Measurements from ENCODE around the gene TAOK3.

The TAOK3 gene

DNA sequence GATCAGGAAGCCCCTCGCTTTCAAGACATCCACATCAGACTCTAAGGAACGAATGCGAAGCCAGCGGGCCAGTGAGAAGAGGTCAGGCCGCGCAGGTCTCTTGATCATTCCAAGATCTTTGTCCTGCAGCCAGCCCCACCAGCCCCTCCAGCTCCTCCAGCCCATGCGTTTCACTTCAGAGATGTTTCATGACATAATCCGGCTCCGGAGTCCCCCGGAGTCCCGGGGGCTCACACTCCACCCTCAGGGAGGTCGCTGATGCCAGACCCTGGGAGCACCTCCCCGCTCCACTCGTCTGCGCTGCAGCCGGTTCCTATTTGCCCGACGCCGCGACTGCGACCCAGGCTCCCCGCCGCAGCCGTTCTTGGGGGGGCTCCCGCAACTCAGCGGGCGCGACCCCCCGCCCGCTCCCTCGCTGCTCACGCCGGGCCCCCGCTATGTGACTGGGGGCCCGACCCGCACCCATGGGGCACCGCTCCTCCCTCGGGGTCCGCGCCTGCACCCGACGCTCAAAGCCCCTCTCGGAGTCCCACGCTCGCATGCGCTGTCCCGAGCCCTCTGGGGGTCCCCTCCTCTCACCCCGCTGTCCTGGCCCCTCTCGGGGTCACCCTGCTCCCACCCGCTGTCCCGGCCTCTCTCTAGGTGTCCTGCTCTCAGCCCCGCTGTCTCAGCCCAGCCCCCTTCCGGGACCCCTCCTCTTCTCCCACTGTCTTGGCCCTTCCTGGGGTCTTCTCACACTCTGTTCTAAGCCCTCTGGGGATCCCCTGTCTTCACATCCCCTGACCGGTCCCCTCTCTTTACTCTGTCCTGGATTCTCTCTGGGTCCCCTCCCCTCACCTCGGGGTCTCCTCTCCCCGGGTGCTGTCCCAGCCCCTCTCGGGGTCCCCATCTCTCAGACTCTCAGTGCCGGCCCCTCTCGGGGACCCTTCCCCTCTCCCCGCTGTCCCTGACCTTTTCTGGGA lies 1.1 kb downstream of the TAOK3 start:
- DNase-seq (ENCODE audit: insufficient read length, low spot score) (no peak), FAIRE-seq (no peak)
- TF ChIP-seq, protein P1, sequence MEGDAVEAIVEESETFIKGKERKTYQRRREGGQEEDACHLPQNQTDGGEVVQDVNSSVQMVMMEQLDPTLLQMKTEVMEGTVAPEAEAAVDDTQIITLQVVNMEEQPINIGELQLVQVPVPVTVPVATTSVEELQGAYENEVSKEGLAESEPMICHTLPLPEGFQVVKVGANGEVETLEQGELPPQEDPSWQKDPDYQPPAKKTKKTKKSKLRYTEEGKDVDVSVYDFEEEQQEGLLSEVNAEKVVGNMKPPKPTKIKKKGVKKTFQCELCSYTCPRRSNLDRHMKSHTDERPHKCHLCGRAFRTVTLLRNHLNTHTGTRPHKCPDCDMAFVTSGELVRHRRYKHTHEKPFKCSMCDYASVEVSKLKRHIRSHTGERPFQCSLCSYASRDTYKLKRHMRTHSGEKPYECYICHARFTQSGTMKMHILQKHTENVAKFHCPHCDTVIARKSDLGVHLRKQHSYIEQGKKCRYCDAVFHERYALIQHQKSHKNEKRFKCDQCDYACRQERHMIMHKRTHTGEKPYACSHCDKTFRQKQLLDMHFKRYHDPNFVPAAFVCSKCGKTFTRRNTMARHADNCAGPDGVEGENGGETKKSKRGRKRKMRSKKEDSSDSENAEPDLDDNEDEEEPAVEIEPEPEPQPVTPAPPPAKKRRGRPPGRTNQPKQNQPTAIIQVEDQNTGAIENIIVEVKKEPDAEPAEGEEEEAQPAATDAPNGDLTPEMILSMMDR (IDR thresholded peaks at IDR 0.05; ENCODE audit: insufficient read depth, missing control alignments), result no peak

DNA sequence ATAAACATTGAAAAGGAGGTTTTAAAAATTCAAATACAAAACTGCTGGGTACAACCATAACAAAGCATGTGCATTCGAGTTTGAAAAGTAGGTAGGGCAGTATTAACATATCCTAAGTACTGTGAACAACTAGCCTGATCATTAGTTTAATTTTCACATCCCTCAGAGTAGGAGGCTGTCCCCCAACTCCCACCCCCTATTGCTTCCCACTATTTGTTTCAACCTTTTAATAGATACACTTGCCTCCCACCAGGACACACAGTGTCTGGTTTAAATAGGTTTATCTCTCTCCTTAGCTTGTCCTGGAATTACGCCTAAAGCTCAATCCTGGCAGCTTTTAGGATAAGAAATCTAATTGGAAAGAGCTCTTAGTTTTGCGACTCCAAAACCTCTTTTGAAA lies 2.1 kb downstream of the TAOK3 start:
- TF ChIP-seq, protein P1 (IDR thresholded peaks at IDR 0.05; ENCODE audit: insufficient read depth, missing control alignments), result no peak
- FAIRE-seq (no peak), DNase-seq (ENCODE audit: insufficient read length, low spot score) (no peak)

DNA sequence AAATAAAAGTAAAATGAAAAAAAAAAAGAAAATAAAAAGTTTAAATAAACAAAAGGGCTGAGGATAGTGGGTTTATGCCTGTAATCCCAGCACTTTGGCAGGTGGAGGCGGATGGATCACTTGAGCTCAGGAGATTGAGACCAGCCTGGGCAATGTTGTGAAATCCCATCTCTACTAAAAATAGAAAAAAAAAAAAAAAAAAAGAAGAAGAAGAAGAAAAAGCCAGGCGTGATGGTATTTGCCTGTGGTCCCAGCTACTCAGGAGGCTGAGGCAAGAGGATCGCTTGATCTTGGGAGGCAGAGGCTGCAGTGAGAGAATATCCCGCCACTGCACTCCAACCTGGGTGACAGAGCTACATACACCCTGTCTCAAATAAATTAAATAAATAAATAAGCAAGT lies 3.9 kb downstream of the TAOK3 start:
- TF ChIP-seq, protein P1 (IDR thresholded peaks at IDR 0.05; ENCODE audit: insufficient read depth, missing control alignments), result no peak
- FAIRE-seq (no peak), DNase-seq (ENCODE audit: insufficient read length, low spot score) (no peak)

DNA sequence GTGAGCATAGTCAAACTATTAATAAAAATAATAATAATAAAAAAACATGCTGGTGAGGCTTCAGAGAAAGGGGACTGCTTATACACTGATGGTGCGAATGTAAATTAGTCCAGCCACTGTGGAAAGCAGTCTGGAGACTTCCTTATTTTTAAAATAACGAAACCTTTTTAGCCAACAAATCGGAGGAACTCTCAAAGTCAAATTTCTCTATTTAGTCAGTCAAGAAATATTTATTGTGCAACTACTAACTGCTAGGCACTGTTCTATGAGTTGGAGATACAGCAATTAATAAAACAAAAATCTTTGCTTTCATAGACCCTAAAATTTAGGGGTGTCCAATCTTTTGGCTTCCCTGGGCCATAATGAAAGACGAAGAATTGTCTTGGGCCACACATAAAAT lies 10.8 kb downstream of the TAOK3 start:
- TF ChIP-seq, protein P1 (IDR thresholded peaks at IDR 0.05; ENCODE audit: insufficient read depth, missing control alignments), result no peak
- FAIRE-seq (no peak), DNase-seq (ENCODE audit: insufficient read length, low spot score) (no peak)

DNA sequence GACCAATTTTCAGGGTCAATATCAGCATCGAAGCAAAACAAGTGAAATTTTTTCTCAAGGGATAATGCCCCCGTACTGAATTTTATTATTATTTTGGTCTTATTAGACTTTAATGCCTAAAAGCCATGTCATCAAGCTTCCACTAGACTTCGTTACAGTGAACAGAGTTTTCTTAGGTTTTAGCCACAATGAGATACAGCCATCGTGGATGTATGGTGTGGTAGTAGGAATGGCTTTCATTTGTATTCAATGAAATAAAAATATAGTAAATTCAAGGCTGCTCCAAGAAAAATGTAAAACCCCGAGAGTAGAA lies 11.7 kb downstream of the TAOK3 start:
- TF ChIP-seq, protein P1 (IDR thresholded peaks at IDR 0.05; ENCODE audit: insufficient read depth, missing control alignments), result no peak
- DNase-seq (ENCODE audit: insufficient read length, low spot score) (no peak), FAIRE-seq (no peak)

DNA sequence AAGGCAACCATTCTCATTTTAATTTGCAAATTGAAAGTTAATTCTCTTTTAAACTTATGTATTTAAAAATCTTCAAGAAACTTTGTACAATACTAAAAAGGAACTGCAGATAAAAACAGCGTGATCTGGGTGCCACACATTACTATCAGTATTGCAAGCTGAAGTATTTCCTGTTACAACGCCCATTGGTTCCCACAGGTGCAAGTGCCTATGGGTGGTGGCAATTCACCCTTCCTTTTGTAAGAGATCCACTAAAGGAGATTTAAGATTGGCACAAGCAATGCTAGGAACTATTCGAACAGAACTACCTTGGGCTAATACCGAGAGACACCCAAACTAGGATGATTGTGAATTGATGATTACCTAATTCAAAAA lies 13.2 kb downstream of the TAOK3 start:
- FAIRE-seq, result no peak
- no peak for DNase-seq (ENCODE audit: insufficient read length, low spot score)

More for the DNA sequence above, 13.2 kb downstream of the TAOK3 start:
- TF ChIP-seq, protein P1 (IDR thresholded peaks at IDR 0.05; ENCODE audit: insufficient read depth, missing control alignments), result no peak

Measured in D721Med (cell line).